Natural killer cell (primary cell): Measurements from ENCODE around the gene VPS37D. TPM values are rescaled to one million over a fixed set of nuclear protein-coding genes. Genes with fewer than 3 reads are reported as not detected.
"Not testable (repeated sequence)": the region's sequence is repeated elsewhere in the genome, so short reads cannot be mapped to it uniquely, and the experiment has no call there.

ENCODE experiments used
- ATAC-seq, 3 donors: fragments of 150-1000 bp in 2 of 3; fragments of 200-7000 bp in 1 of 3; cut with Tn5 transposase; 1 replicate in 1 of 3; 2 replicates in 2 of 3; pipeline ENCODE4 v1.10.0; 2021; ENCODE audit warnings: mild to moderate bottlenecking in 2 of 3, moderate library complexity in 2 of 3
- DNase-seq, 2 donors: peaks; one replicate each; pipeline versions ENCODE4 v3.0.0 to v3.0.0-alpha.2; 2013 to 2021; ENCODE audit warnings: mixed read lengths in 1 of 2
- H3K27ac ChIP-seq: one replicate; pipeline ENCODE4 v1.5.1; 2013; ENCODE audit warnings: mild to moderate bottlenecking, low read length
- H3K27me3 ChIP-seq: one replicate; pipeline ENCODE4 v1.6.1; 2013; ENCODE audit warnings: low read length; ENCODE audit not compliant: control insufficient read depth, insufficient read depth
- H3K36me3 ChIP-seq: one replicate; pipeline ENCODE4 v1.6.1; 2013; ENCODE audit warnings: low read length; ENCODE audit not compliant: control insufficient read depth, insufficient read depth
- H3K4me1 ChIP-seq: one replicate; pipeline ENCODE4 v1.6.1; 2013; ENCODE audit warnings: low read length; ENCODE audit not compliant: control insufficient read depth, insufficient read depth
- H3K4me3 ChIP-seq: one replicate; pipeline ENCODE4 v1.5.1; 2013; ENCODE audit warnings: low read length
- H3K9me3 ChIP-seq: one replicate; pipeline ENCODE4 v1.6.1; 2013; ENCODE audit warnings: low read length; ENCODE audit not compliant: control insufficient read depth, insufficient read depth
- H3K27ac Mint-ChIP-seq, 2 donors: one replicate each; pipeline ENCODE4 v1.8.0; 2022; ENCODE audit warnings: mild to moderate bottlenecking in 2 of 2, mixed read lengths in 2 of 2, moderate library complexity in 1 of 2
- H3K27me3 Mint-ChIP-seq, 2 donors: one replicate each; pipeline ENCODE4 v1.8.0; 2022; ENCODE audit warnings: low read depth in 2 of 2, mixed read lengths in 2 of 2
- H3K36me3 Mint-ChIP-seq: one replicate; pipeline ENCODE4 v1.8.0; 2022; ENCODE audit warnings: mixed read lengths
- H3K4me1 Mint-ChIP-seq, 2 donors: one replicate each; pipeline ENCODE4 v1.8.0; 2022; ENCODE audit warnings: mixed read lengths in 2 of 2
- H3K4me3 Mint-ChIP-seq: one replicate; pipeline ENCODE4 v1.8.0; 2022; ENCODE audit warnings: mild to moderate bottlenecking, moderate library complexity, mixed read lengths
- H3K9me3 Mint-ChIP-seq, 2 donors: one replicate each; pipeline ENCODE4 v1.8.0; 2022; ENCODE audit warnings: mixed read lengths in 2 of 2
- CTCF ChIP-seq: fragments of 200-600 bp; IDR thresholded peaks from one replicate; pipeline ENCODE4 v1.8.0; 2022; ENCODE audit warnings: antibody characterized with exemption
- WGBS: methylation state at CpG from one replicate; pipeline ENCODE4 v1.1.7; 2013; ENCODE audit warnings: missing lambda C conversion rate; ENCODE audit not compliant: insufficient coverage; 5-methylcytosine and 5-hydroxymethylcytosine counted together
- intact Hi-C: fragments of 100-400 bp; cut with micrococcal nuclease; formaldehyde crosslinking; loops from one replicate; pipeline ENCODE4 v1.14.2; 2022
- total RNA-seq, 4 donors: library from RNA; stranded (reverse); fragments of 120-200 nt in 1 of 4; gene quantifications; one replicate each; pipeline versions ENCODE4 v1.2.3 to v1.2.4, GENCODE V29; 2013 to 2022

Gene VPS37D
- total RNA-seq, 3 donors from 2014 or later (not counting 1 experiment from before 2014, with no cell fraction given): 0.40 to 0.83 (median 0.48) TPM

DNA sequence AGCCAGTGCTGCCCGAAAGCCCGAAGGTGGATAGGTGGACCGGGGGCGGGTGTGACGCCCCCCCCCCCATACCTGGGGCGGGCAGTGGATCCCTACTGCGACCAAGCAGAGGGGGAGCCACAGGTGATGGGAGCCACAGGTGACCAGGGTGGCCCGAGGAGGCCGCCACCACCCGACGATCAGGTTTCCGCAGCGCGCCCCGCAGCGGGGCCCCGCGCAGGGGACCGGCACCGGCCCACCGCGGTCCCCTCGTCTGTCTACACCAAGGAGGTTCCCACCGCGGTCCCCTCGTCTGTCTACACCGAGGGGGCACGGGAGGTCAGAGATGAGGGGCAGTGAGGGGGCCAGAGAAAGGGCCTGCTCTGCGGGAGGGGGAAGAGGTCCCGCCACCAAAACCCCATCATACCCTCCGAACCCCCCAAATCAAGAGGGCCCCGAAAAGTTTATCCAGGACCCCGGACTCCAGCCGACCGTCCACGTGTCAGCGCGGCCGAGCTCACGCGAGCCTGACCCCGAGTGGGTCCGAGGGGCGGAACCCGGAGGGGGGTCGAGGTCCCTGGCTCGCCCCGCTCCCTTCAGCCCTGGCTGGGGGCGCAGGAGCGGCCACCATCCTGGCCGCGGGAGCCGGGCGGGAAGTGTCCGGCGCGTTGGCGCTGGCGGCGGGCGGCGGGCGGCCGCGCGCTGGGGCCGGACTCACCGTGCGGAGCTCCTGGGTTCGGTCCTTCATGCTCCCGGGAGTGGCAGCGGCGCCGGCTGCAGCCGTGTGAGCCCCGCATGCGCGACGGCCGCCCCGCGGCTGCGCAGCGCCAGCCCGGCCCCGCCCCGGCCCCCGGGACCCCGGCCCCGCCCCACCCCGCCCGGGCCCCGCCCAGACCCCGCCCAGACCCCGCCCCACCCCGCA is 51.5 kb downstream of the VPS37D start, which contains the start of gene STX1A:
STX1A (minus strand) TSS at position 765 of the 901 bp plus-strand sequence; CDS start at position 727, 38 bp downstream.
- Histone ChIP-seq H3K27ac (peak within 1 kb of the TSS; percentile 65), H3K4me3 (peak within 1 kb of the TSS; percentile 65), H3K36me3 (no peaks in the 10 kb centered on the region), H3K4me1 (peaks cover 42% of the 10 kb centered on the region), H3K27me3 (no peaks in the 10 kb centered on the region), H3K9me3 (no peaks in the 10 kb centered on the region)
- intact Hi-C loops: loop anchor here (2.0 to 5.0 kb wide), 2 partner anchors 20 to 37 kb away; partner anchors contain the start of genes ABHD11, BUD23 and DNAJC30
- no peaks in the 10 kb centered on the region for H3K9me3 Mint-ChIP-seq
- ATAC-seq (peak; percentile 72 to 86 (median 79)), DNase-seq (peak; percentile 63 to 89)
- no peak for TF ChIP-seq CTCF
- H3K27ac Mint-ChIP-seq: peak within 1 kb of the TSS; percentile 26 to 92
- no peaks in the 10 kb centered on the region for H3K36me3 Mint-ChIP-seq
- 1% methylated on average over 85 of the region's 96 CpGs for WGBS
- H3K4me1 Mint-ChIP-seq: peaks cover 24 to 31% of the 10 kb centered on the region in 2 donors
- H3K27me3 Mint-ChIP-seq: no peaks in the 10 kb centered on the region
- H3K4me3 Mint-ChIP-seq: peak within 1 kb of the TSS; percentile 94

DNA sequence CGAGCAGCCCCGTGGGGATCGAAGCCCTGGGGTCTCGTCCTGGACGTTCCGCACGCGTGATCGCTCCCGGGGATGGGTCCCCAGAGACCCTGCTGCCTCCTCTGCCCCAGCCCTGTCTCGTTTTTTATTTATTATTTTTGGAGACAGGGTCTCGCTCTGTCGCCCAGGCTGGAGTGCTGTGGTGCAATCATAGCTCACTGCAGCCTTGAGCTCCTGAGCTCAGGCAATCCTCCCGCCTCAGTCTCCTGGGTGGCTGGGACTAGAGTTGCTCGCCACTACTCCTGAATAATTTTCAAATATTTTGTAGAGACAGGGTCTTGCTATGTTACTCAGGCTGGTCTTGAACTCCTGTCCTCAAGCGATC is 52.2 kb downstream of the VPS37D start:
- DNase-seq: no peak
- no peak overlapping the region for H3K4me3 ChIP-seq
- H3K4me3 Mint-ChIP-seq: peak overlapping the region; percentile 83
- no peak for ATAC-seq
- peaks cover 42% of the 10 kb centered on the region for H3K4me1 ChIP-seq
- intact Hi-C loops: loop anchor here (2.0 to 5.0 kb wide), 2 partner anchors 19 to 37 kb away; partner anchors contain the start of genes ABHD11, BUD23 and DNAJC30
- H3K36me3 ChIP-seq: no peaks in the 10 kb centered on the region
- no peaks in the 10 kb centered on the region for H3K9me3 Mint-ChIP-seq
- H3K27me3 Mint-ChIP-seq: peaks cover 0 to 3% of the 10 kb centered on the region in 2 donors
- peaks cover 24 to 31% of the 10 kb centered on the region in 2 donors for H3K4me1 Mint-ChIP-seq
- H3K27me3 ChIP-seq: no peaks in the 10 kb centered on the region
- 11% methylated on average over 16 of the region's 16 CpGs for WGBS
- H3K27ac ChIP-seq: no peak overlapping the region
- H3K27ac Mint-ChIP-seq: peak overlapping the region; percentile 26 to 28
- H3K9me3 ChIP-seq: no peaks in the 10 kb centered on the region
- H3K36me3 Mint-ChIP-seq: no peaks in the 10 kb centered on the region
- TF ChIP-seq CTCF: no peak

- H3K9me3 ChIP-seq, H3K4me3 ChIP-seq, intact Hi-C loops, H3K9me3 Mint-ChIP-seq, H3K27me3 Mint-ChIP-seq, H3K27ac ChIP-seq, H3K27me3 ChIP-seq, DNase-seq, H3K36me3 Mint-ChIP-seq, H3K36me3 ChIP-seq, ATAC-seq: not testable (repeated sequence)
- Mint-ChIP-seq H3K4me1 (peaks cover 24 to 31% of the 10 kb centered on the region in 2 donors), H3K27ac (peak overlapping the region; percentile 26 to 28), H3K4me3 (peak overlapping the region; percentile 83)
- WGBS: 85% methylated on average over 8 of the region's 9 CpGs
- peaks cover 42% of the 10 kb centered on the region for H3K4me1 ChIP-seq
These were observed 52.8 kb downstream of the VPS37D start for GRCh38 chr7:73720443-73720842.

- Mint-ChIP-seq H3K9me3 (no peaks in the 10 kb centered on the region), H3K27me3 (peaks cover 0 to 5% of the 10 kb centered on the region in 2 donors), H3K4me3 (peak overlapping the region; percentile 67), H3K36me3 (no peaks in the 10 kb centered on the region), H3K4me1 (peaks cover 22 to 30% of the 10 kb centered on the region in 2 donors), H3K27ac (no peak overlapping the region)
- H3K27me3 ChIP-seq: no peaks in the 10 kb centered on the region
- ATAC-seq (no peak), DNase-seq (no peak)
- H3K4me1 ChIP-seq: peaks cover 33% of the 10 kb centered on the region
- H3K27ac ChIP-seq: no peak overlapping the region
- 98% methylated on average over 3 of the region's 3 CpGs for WGBS
- intact Hi-C loops: no loop called here
- H3K9me3 ChIP-seq: no peaks in the 10 kb centered on the region
- no peak for TF ChIP-seq CTCF
- no peaks in the 10 kb centered on the region for H3K36me3 ChIP-seq
- H3K4me3 ChIP-seq: no peak overlapping the region
These were observed 53.8 kb downstream of the VPS37D start for GRCh38 chr7:73721377-73721817.
